Activated T-helper 1 cell treated with anti-CD3 and anti-CD28 coated beads, Interleukin-12 subunit alpha, Interleukin-12 subunit beta, Interleukin-2, Interleukin-4 antibody, amounts not matched to agents 30 ng/mL and 10 ng/mL and 1 ng/mL, durations not matched to agents 14 hours and 24 hours and 36 hours (primary cell): Measurements from ENCODE around the gene REXO4. TPM values are rescaled to one million over a fixed set of nuclear protein-coding genes. Genes with fewer than 3 reads are reported as not detected.
A peak's percentile ranks its signal among the peaks of the same experiment; 100 is the strongest.
"Not testable (repeated sequence)": the region's sequence is repeated elsewhere in the genome, so short reads cannot be mapped to it uniquely, and the experiment has no call there.

Source experiments
- DNase-seq: peaks from one replicate; pipeline ENCODE4 v3.0.0; 2021; ENCODE audit warnings: low spot score
- H3K27ac Mint-ChIP-seq: one replicate; pipeline ENCODE4 v1.8.0; 2021; ENCODE audit warnings: mild to moderate bottlenecking, mixed read lengths
- H3K27me3 Mint-ChIP-seq: one replicate; pipeline ENCODE4 v1.8.0; 2022; ENCODE audit warnings: mild to moderate bottlenecking, moderate library complexity, mixed read lengths; ENCODE audit not compliant: insufficient read depth
- H3K36me3 Mint-ChIP-seq: one replicate; pipeline ENCODE4 v1.8.0; 2021; ENCODE audit warnings: low read depth, mixed read lengths
- H3K4me1 Mint-ChIP-seq: one replicate; pipeline ENCODE4 v1.8.0; 2021; ENCODE audit warnings: low read depth, mixed read lengths
- H3K4me3 Mint-ChIP-seq: one replicate; pipeline ENCODE4 v1.8.0; 2021; ENCODE audit warnings: mild to moderate bottlenecking, moderate library complexity, mixed read lengths
- H3K9me3 Mint-ChIP-seq: one replicate; pipeline ENCODE4 v1.8.0; 2021; ENCODE audit warnings: mixed read lengths
- intact Hi-C: fragments of 100-400 bp; cut with micrococcal nuclease; formaldehyde crosslinking; loops from one replicate; pipeline ENCODE4 v1.15.1; 2024
- total RNA-seq: library from RNA; stranded (reverse); gene quantifications from 2 replicates; pipeline ENCODE4 v1.2.3, GENCODE V29; 2022

REXO4 gene
- total RNA-seq, 1 donor from 2014 or later = 42.5 TPM

DNA sequence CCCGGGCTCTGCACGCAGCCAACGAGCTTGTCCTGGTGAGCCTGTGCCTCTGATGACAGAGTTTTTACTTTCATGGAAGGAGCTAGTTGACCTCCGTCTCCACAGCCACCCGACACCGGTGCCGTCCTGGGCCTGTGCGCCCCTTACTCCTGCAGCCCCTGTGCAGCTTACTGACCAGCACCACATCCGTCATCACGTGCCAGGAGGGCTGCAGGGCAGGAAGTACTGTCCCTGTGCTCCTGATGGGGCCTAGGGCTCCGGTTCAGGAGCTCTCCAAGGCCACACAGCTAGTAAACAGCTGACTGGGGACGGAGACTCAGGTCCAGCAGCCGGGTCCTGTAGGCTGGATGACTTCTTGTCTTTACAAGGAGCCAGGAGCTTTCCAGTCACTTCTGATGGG, 31.5 kb downstream of the REXO4 start:
- intact Hi-C loops = no loop called here
- no peak overlapping the region for H3K4me3 Mint-ChIP-seq
- H3K27ac Mint-ChIP-seq = no peak overlapping the region
- no peaks in the 10 kb centered on the region for H3K27me3 Mint-ChIP-seq
- DNase-seq = no peak
- no peaks in the 10 kb centered on the region for H3K9me3 Mint-ChIP-seq
- H3K4me1 Mint-ChIP-seq = no peaks in the 10 kb centered on the region
- H3K36me3 Mint-ChIP-seq = no peaks in the 10 kb centered on the region

DNA sequence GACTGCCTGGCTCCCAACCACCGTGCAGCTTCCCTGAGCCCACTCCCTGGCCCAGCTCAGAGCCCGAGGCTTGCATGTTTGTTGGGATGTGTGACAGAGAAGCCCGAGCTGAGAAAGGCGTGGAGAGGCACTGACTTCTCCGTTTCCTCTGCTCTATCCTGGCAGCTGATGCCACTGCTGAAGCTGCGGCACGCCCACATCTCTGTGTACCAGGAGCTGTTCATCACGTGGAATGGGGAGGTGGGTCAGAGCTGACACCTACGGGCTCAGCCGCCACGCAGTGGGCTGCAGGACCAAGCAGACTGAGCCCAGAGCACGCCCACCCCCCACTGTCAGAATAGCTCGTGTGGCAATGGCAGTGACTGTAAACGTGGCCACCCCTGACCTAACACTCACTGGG, 32.4 kb downstream of the REXO4 start:
- H3K27me3 Mint-ChIP-seq = no peaks in the 10 kb centered on the region
- H3K36me3 Mint-ChIP-seq = no peaks in the 10 kb centered on the region
- no peaks in the 10 kb centered on the region for H3K4me1 Mint-ChIP-seq
- H3K4me3 Mint-ChIP-seq = no peak overlapping the region
- intact Hi-C loops = no loop called here
- no peaks in the 10 kb centered on the region for H3K9me3 Mint-ChIP-seq
- DNase-seq = no peak
- no peak overlapping the region for H3K27ac Mint-ChIP-seq

DNA sequence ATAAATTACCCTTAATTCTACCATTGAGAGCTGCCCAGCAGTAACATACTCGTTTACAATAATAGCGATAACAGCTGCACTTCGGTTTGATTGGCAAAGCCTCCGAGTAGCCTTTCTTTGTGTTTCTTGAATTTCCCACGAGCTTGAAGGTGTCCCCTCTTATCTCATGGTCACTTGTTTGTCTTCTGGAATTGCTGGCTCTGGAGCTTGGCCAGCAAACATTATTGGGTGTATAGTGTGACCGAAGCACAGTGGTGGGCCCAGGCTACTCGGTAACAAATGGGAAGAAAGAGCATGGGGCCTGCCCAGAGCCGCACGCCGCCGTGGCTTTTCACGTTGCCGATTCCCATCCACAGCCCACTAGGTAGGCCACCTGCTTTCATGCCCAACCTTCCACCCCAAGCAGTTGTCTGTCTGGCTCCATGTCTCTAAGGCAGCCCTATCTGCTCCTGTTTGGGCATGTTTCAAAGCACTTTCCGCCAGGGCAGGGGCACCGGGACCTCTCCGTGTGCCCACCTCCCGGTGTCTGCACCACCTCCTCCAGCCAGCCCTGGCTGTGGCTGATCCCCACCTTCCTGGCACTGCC, 33.0 kb downstream of the REXO4 start:
- Mint-ChIP-seq H3K4me3 (no peak overlapping the region), H3K27ac (no peak overlapping the region), H3K4me1 (no peaks in the 10 kb centered on the region), H3K36me3 (no peaks in the 10 kb centered on the region), H3K27me3 (no peaks in the 10 kb centered on the region), H3K9me3 (no peaks in the 10 kb centered on the region)
- no peak for DNase-seq
- intact Hi-C loops = no loop called here

DNA sequence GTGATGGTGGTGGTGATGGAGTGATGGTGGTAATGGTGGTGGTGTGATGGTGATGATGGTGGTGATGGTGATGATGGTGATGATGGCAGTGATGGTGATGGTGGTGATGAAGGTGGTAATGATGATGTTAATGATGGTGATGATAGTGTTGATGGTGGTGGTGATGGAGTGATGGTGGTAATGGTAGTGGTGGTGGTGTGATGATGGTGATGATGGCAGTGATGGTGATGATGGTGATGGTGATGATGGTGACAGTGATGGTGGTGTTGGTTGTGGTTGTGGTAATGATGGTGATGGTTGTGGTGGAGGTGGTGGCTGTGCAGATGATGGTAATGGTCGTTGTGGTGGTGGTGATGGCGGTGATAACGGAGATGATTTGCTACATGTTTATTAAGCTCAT, 34.4 kb downstream of the REXO4 start:
- H3K4me3 Mint-ChIP-seq = no peak overlapping the region
- no peak overlapping the region for H3K27ac Mint-ChIP-seq
- H3K4me1 Mint-ChIP-seq = no peaks in the 10 kb centered on the region
- no peak for DNase-seq
- intact Hi-C loops = no loop called here
- H3K9me3 Mint-ChIP-seq = no peaks in the 10 kb centered on the region
- H3K27me3 Mint-ChIP-seq = no peaks in the 10 kb centered on the region
- no peaks in the 10 kb centered on the region for H3K36me3 Mint-ChIP-seq

DNA sequence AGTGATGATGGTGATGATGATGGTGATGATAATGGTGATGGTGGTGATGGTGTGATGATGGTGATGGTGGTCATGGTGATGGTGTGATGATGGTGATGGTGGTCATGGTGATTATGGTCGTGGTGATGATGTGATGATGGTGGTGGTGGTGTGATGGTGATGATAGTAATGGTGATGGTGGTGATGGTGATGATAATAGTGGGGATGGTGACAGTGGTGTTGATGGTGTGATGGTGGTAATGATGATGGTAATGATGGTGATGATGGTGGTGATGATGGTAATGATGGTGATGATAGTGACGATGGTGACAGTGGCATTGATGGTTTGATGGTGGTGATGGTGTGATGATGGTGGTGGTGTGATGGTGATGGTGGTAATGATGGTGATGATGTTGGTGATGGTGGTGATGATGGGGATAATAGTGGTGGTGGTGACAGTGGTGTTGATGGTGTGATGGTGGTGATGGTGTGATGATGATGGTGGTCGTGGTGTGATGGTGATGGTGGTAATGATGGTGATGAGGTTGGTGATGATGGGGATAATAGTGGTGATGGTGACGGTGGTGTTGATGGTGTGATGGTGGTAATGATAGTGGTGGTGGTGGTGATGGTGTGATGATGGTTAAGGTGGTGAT, 35.2 kb downstream of the REXO4 start:
- Mint-ChIP-seq H3K36me3 (no peaks in the 10 kb centered on the region), H3K27me3 (no peaks in the 10 kb centered on the region), H3K9me3 (no peaks in the 10 kb centered on the region), H3K27ac (no peak overlapping the region), H3K4me1 (no peaks in the 10 kb centered on the region), H3K4me3 (no peak overlapping the region)
- no peak for DNase-seq
- intact Hi-C loops = no loop called here

DNA sequence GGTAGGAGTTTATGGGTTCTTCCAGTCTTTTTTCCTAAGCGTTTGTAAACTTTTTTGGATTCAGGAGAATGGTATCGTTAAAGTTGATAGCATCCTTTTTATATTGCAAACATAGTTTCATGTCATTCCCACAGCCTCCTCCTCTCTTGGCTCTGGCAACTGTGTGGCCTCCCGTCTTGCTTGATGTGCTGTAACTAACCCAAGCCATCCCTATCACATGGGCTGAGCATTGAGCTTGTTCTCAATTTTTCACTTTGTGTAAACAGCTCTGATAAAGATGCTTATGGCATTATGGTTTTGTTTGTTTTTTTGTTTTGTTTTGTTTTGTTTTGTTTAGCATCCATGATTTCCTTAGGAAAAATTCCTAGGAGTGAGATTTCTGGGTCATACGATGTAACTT, 37.1 kb downstream of the REXO4 start:
- intact Hi-C loops = no loop called here
- Mint-ChIP-seq H3K9me3 (no peaks in the 10 kb centered on the region), H3K27ac (no peak overlapping the region), H3K27me3 (no peaks in the 10 kb centered on the region), H3K4me1 (no peaks in the 10 kb centered on the region), H3K36me3 (no peaks in the 10 kb centered on the region), H3K4me3 (no peak overlapping the region)
- no peak for DNase-seq

DNA sequence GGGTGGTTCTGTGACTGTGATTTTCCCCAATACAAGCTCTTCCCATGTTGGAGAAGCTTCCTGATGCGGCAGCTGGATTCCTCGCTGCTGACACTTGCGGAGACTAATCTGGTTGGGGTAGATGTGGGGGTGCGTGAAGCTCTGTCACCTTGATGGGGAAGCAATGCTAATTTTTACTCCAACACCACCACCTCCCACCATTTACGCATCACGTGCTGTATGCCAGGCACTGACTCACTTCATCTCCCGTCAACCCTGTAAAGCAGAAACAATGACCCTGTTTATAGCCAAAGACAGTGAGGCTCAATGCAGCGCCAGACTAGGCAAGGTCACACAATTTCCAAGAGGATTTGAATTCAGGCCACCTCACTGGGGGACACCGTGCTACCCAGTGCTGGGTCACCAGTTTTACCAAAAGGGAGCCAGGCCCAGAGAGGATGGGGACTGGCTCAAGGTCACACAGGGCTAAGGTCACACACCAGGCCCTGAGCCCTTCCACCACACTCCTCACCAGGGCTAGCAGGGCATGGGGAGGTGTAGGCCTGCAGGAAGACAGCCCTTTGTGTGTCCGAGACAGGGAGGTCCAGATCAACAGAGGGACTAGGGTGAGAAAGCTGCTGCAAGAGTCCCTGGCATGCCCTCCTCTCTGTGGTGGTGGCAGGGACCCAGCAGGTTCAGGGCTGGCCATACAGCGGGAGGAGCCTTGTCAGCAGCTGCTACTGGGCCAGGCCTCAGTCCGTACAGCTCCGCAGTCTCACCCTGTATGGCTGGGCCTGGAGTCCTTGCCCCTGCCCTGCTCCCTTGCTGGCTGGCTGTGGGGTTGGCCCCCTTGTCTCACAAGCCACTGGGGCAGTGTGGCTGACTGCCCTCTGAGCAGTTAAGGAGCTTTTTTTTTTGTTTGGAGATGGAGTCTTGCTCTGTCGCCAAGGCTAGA, 38.4 kb downstream of the REXO4 start:
- Mint-ChIP-seq H3K27me3 (no peaks in the 10 kb centered on the region), H3K4me1 (peaks cover 5% of the 10 kb centered on the region), H3K36me3 (peaks cover 7% of the 10 kb centered on the region), H3K27ac (no peak overlapping the region), H3K9me3 (no peaks in the 10 kb centered on the region), H3K4me3 (no peak overlapping the region)
- intact Hi-C loops = loop anchor here (10.0 kb wide), 1 partner anchor 1025 kb away; the partner anchor contains the start of gene SETX
- DNase-seq = no peak

DNA sequence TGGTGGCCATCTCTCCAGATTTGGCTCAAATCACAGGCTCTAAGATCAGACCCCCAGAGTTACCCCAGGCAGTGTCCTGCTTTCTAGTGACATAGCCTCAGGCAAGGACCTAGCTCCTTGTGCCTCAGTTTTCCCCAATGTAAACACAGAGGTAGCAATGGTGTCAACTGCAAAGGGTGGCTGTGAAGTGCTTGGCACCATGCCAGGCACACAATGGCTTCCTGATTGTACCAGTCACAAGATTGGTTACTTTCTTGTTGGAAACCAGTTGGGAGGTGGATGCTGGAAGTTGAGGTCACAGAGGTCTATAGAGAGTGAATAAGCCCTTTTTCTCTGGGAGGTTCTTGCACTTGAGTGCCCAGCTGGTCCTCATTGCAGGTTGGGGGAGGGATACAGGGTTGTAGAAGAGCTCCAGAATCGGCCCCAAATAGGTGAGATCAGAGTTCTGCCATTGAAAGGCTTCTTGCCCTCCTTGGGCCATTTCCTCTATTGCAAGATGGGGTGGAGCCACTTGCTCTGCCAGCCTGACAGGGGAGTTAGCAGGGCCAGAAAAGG, 39.3 kb downstream of the REXO4 start:
- no peak overlapping the region for H3K4me3 Mint-ChIP-seq
- H3K36me3 Mint-ChIP-seq = peaks cover 7% of the 10 kb centered on the region
- H3K4me1 Mint-ChIP-seq = peaks cover 5% of the 10 kb centered on the region
- intact Hi-C loops = loop anchor here (10.0 kb wide), 1 partner anchor 1024 kb away; the partner anchor contains the start of gene SETX
- H3K9me3 Mint-ChIP-seq = no peaks in the 10 kb centered on the region
- DNase-seq = no peak
- no peak overlapping the region for H3K27ac Mint-ChIP-seq
- H3K27me3 Mint-ChIP-seq = no peaks in the 10 kb centered on the region

DNA sequence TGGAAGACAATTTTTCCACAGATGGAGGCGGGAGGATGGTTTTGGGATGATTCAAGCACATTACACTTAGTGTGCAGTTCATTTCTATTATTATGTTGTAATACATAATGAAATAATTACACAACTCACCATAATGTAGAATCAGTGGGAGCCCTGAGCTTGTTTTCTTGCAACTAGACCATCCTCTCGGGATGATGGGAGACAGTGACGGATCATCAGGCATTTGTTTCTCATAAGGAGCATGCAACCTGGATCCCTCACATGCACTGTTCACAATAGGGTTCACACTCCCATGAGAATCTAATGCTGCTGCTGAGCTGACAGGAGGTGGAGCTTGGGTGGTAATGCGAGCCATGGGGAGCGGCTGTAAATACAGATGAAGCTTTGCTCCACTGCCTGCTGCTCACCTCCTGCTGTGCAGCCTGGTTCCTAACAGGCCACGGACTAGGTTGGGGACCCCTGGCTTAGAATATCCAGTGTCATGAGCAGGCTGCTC, 40.0 kb downstream of the REXO4 start:
- DNase-seq = no peak
- peaks cover 11% of the 10 kb centered on the region for H3K36me3 Mint-ChIP-seq
- no peaks in the 10 kb centered on the region for H3K27me3 Mint-ChIP-seq
- peaks cover 10% of the 10 kb centered on the region for H3K4me1 Mint-ChIP-seq
- no peak overlapping the region for H3K27ac Mint-ChIP-seq
- intact Hi-C loops = loop anchor here (2.0 to 10.0 kb wide), 2 partner anchors 29 to 1023 kb away; partner anchors contain the start of gene SETX
- no peak overlapping the region for H3K4me3 Mint-ChIP-seq
- no peaks in the 10 kb centered on the region for H3K9me3 Mint-ChIP-seq

DNA sequence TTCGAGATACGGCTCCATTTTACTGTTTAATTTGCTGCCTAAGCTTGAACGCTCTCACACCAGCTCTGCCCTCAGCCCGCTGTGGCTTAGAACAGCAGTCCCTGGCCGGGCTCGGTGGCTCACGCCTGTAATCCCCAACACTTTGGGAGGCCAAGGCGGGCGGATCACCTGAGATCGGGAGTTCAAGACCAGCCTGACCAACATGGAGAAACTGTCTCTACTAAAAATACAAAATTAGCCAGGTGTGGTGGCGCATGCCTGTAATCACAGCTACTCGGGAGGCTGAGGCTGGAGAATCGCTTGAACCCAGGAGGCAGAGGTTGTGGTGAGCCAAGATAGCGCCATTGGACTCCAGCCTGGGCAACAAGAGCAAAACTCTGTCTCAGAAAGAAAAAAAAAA, 40.5 kb downstream of the REXO4 start:
- peak overlapping the region; percentile 65 for H3K4me3 Mint-ChIP-seq
- intact Hi-C loops = loop anchor here (2.0 to 10.0 kb wide), 2 partner anchors 30 to 1022 kb away; partner anchors contain the start of gene SETX
- H3K27ac Mint-ChIP-seq, DNase-seq, H3K27me3 Mint-ChIP-seq, H3K9me3 Mint-ChIP-seq: not testable (repeated sequence)
- peaks cover 15% of the 10 kb centered on the region for H3K4me1 Mint-ChIP-seq
- H3K36me3 Mint-ChIP-seq = peaks cover 14% of the 10 kb centered on the region

DNA sequence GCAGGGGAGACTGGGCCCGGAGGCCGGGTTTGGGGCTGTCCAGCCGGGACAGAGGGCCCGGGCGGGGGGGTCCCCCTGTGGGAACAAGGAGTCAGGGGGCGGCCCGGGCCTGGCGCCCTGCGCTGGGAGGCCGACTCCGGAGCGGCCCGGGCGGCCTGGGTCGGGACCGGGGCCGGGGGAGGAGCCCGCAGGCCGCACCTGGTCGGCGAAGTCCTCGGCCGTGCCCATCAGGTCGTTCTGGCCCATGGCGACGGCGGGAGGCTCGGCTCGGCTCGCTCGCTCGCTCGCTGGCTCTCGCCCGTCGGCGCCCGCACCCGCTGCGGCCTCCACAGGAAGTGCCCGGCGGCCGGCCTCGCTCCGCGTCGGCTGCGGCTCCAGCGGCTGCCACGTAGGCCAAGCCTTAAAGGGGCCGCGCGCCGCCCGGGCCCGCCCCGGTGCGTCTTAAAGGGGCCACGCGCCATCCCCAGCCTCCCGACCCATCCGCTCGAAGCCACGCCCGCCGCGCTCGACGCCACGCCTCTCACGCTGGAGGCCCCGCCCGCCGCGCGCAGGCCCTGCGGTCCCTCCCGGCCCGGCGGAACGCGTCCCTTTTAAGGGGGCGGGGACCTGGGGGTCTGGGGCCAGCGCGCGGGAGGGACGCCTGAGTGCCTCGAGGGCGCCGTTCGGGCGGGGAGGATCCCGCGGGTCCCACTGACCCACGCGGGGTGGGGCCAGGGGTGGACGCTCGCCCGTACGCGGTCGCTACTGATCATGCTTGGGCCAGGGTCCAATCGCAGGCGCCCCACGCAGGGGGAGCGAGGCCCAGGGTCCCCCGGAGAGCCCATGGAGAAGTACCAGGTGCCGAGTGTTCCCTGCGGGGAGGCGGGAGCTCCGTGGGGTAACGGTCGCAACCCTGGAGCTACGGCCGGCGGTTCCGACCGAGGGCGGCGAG, 41.8 kb downstream of the REXO4 start, which contains the start of the genes STKLD1 and SURF4:
TSS of gene STKLD1 (plus strand) at position 643 of the 931 bp plus-strand sequence. CDS start at position 751, 108 bp downstream.
TSS of gene SURF4 (minus strand) at position 337 of the 931 bp plus-strand sequence. CDS start at position 246, 91 bp downstream.
- intact Hi-C loops = loop anchor here (1.0 to 10.0 kb wide), 6 partner anchors 28 to 1021 kb away; partner anchors contain the start of genes CACFD1, MED22, REXO4 and RPL7A
- H3K27ac Mint-ChIP-seq = peak within 1 kb of the TSS; percentile 99
- no peaks in the 10 kb centered on the region for H3K9me3 Mint-ChIP-seq
- peak within 1 kb of the TSS; percentile 99 for H3K4me3 Mint-ChIP-seq
- no peaks in the 10 kb centered on the region for H3K27me3 Mint-ChIP-seq
- peaks cover 28% of the 10 kb centered on the region for H3K4me1 Mint-ChIP-seq
- peak; percentile 96 for DNase-seq
- peaks cover 21% of the 10 kb centered on the region for H3K36me3 Mint-ChIP-seq
